Hematopoietic multipotent progenitor cell treated with erythropoietin and hydrocortisone succinate and interleukin-3 and kit ligand, for 15 days (in vitro differentiated cells): ENCODE results near the gene HABP2.
A peak's percentile ranks its signal among the peaks of the same experiment; 100 is the strongest.

Experiments
- DNase-seq: peaks from one replicate; pipeline ENCODE4 v3.0.0-alpha.2; 2015; ENCODE audit warnings: low spot score

Gene HABP2

GRCh38 chr10:113557903-113558321 lies 5.1 kb downstream of the HABP2 start:
- DNase-seq: no peak

- DNase-seq: no peak
Observed at GRCh38 chr10:113560071-113560470, 7.2 kb downstream of the HABP2 start.

GRCh38 chr10:113561214-113561613 lies 8.4 kb downstream of the HABP2 start:
- DNase-seq: no peak

GRCh38 chr10:113562069-113562468 lies 9.2 kb downstream of the HABP2 start:
- DNase-seq: no peak

- no peak for DNase-seq
Observed at GRCh38 chr10:113562704-113563103, 9.9 kb downstream of the HABP2 start.

GRCh38 chr10:113563306-113564088 lies 10.6 kb downstream of the HABP2 start:
- DNase-seq: peak; percentile 51

GRCh38 chr10:113565364-113565763 lies 12.5 kb downstream of the HABP2 start:
- no peak for DNase-seq

- no peak for DNase-seq
Observed at GRCh38 chr10:113566888-113567287, 14.0 kb downstream of the HABP2 start.

GRCh38 chr10:113569576-113569975 lies 16.7 kb downstream of the HABP2 start:
- DNase-seq: no peak

GRCh38 chr10:113572520-113573290 lies 19.9 kb downstream of the HABP2 start:
- no peak for DNase-seq

GRCh38 chr10:113573368-113573767 lies 20.5 kb downstream of the HABP2 start:
- no peak for DNase-seq

- DNase-seq: no peak
Observed at GRCh38 chr10:113576852-113577251, 24.0 kb downstream of the HABP2 start.

- no peak for DNase-seq
Observed at GRCh38 chr10:113578773-113579172, 25.9 kb downstream of the HABP2 start.

- DNase-seq: no peak
Observed at GRCh38 chr10:113581092-113581491, 28.2 kb downstream of the HABP2 start.

- DNase-seq: no peak
Observed at GRCh38 chr10:113583571-113583970, 30.7 kb downstream of the HABP2 start.

- no peak for DNase-seq
Observed at GRCh38 chr10:113585949-113586348, 33.1 kb downstream of the HABP2 start.

- no peak for DNase-seq
Observed at GRCh38 chr10:113589201-113589770, 36.4 kb downstream of the HABP2 start.

- no peak for DNase-seq
Observed at GRCh38 chr10:113590581-113590980, 37.7 kb downstream of the HABP2 start.

- no peak for DNase-seq
Observed at GRCh38 chr10:113592380-113592779, 39.5 kb downstream of the HABP2 start.

GRCh38 chr10:113594652-113595051 lies 41.8 kb downstream of the HABP2 start:
- no peak for DNase-seq

GRCh38 chr10:113600569-113600968 lies 47.7 kb downstream of the HABP2 start:
- no peak for DNase-seq

- no peak for DNase-seq
Observed at GRCh38 chr10:113603057-113603777, 50.4 kb downstream of the HABP2 start.
